Stomach (tissue), 9 donors: ENCODE results near the gene USP10. TPM values are rescaled to one million over a fixed set of nuclear protein-coding genes. Genes with fewer than 3 reads are reported as not detected.

Experiments used
- DNase-seq, 2 donors: peaks; one replicate each; pipeline versions ENCODE4 v3.0.0 to v3.0.0-alpha.2; 2013 to 2019
- H3K27ac ChIP-seq, 5 donors: fragments of 200-600 bp in 4 of 5; sonication (generic) in 4 of 5; one replicate each; pipeline ENCODE4 v1.5.1; 2013 to 2019; ENCODE audit warnings: mild to moderate bottlenecking in 1 of 5, moderate library complexity in 1 of 5
- H3K27me3 ChIP-seq, 3 donors: fragments of 200-600 bp; sonication (generic); one replicate each; pipeline ENCODE4 v1.5.1; 2017 to 2019; ENCODE audit warnings: mixed run types in 1 of 3
- H3K36me3 ChIP-seq, 4 donors: fragments of 200-600 bp; sonication (generic); 1 replicate in 3 of 4; 2 replicates in 1 of 4; pipeline ENCODE4 v1.5.1; 2016 to 2019
- H3K4me1 ChIP-seq, 4 donors: fragments of 200-600 bp; sonication (generic); one replicate each; pipeline ENCODE4 v1.5.1; 2016 to 2019
- H3K4me3 ChIP-seq, 4 donors: fragments of 200-600 bp; sonication (generic) in 3 of 4; one replicate each; pipeline ENCODE4 v1.5.1; 2016 to 2019; ENCODE audit warnings: mild to moderate bottlenecking in 1 of 4
- H3K9me3 ChIP-seq, 4 donors: fragments of 200-600 bp; sonication (generic); one replicate each; pipeline ENCODE4 v1.5.1; 2016 to 2019
- CTCF ChIP-seq, 7 experiments: fragments of 450-650 bp in 4 of 7; fragments of 200-600 bp in 3 of 7; sonication (generic) in 3 of 7; IDR thresholded peaks; one replicate each; pipeline ENCODE4 v1.5.1; 2016 to 2019; ENCODE audit warnings: antibody characterized with exemption in 7 of 7, control low read depth in 2 of 7, mild to moderate bottlenecking in 1 of 7
- EP300 ChIP-seq: sonication (generic); formaldehyde crosslinking; IDR thresholded peaks from one replicate; pipeline ENCODE4 v1.6.1; 2017; ENCODE audit warnings: antibody characterized with exemption
- POLR2A ChIP-seq, 4 donors: fragments of 450-650 bp; IDR thresholded peaks; one replicate each; pipeline ENCODE4 v1.6.1; 2016; ENCODE audit warnings: antibody characterized with exemption in 4 of 4, control low read depth in 2 of 4, mild to moderate bottlenecking in 1 of 4, moderate library complexity in 1 of 4
- POLR2AphosphoS5 ChIP-seq, 3 donors: sonication (generic); formaldehyde crosslinking; IDR thresholded peaks; one replicate each; pipeline ENCODE4 v1.6.1; 2016; ENCODE audit warnings: antibody characterized with exemption in 3 of 3
- WGBS, 5 donors: extraction: QIAGEN DNeasy Blood & Tissue Kit in 3 of 5; methylation state at CpG; one replicate each; pipeline versions ENCODE4 v1.1.5 to v1.1.7; 2013 to 2018; 5-methylcytosine and 5-hydroxymethylcytosine counted together
- intact Hi-C: fragments of 100-400 bp; cut with DNase I; formaldehyde crosslinking; loops from one replicate; pipeline ENCODE4 v1.15.1; 2023; ENCODE audit warnings: low total_unique reads
- polyA plus RNA-seq, 3 donors: library from polyadenylated mRNA; stranded (reverse); fragments of 200-250 nt; gene quantifications; one replicate each; pipeline ENCODE4 v1.2.3, GENCODE V29; 2013
- total RNA-seq, 5 donors: library from RNA; depleted of rRNA; stranded (reverse); fragments of >200 nt; gene quantifications; one replicate each; pipeline versions ENCODE4 v1.1.0 to v1.2.3, GENCODE V29; 2014 to 2016
- donor health status: healthy with polysubstance abuse.
- donor health status: Bipolar disorder and iron deficiency.
- donor health status: healthy.

Gene USP10
- total and polyA plus RNA-seq, 8 donors = 17.1 to 183 (median 44.8) TPM

DNA sequence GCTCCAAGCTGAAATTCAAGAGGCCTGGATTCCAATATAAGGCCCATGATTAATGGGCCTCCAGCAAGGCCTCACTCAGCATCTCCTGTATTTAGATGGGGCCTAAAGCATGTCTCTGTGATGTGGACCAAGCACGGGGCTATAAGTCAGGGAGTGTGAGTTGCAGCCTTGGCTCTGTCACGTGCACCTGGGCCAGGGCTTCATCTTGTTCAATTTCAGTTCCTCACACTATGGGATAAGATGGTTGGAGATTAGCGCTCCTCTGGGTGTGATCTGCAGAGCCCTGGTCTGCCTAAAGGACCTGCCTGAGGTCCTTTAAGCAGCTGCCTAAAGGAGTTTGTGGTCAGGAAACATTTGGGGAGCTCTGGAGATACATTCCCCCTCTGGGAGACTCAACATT, 26.2 kb upstream of the USP10 start:
- H3K27me3 ChIP-seq = no peaks in the 10 kb centered on the region
- no peaks in the 10 kb centered on the region for H3K9me3 ChIP-seq
- WGBS, 5 donors = 90 to 95% (median 92%) methylated on average over 3 of the region's 3 CpGs
- peaks cover 0 to 8% (median 8%) of the 10 kb centered on the region in 4 donors for H3K4me1 ChIP-seq
- H3K4me3 ChIP-seq = no peak overlapping the region
- TF ChIP-seq CTCF (IDR thresholded peaks at IDR 0.05) (no peak), POLR2AphosphoS5 (IDR thresholded peaks at IDR 0.05) (no peak)
- DNase-seq = no peak
- intact Hi-C loops = loop anchor here (5.0 kb wide), 1 partner anchor 54 kb away; no protein-coding TSS in a partner anchor
- no peak overlapping the region for H3K27ac ChIP-seq
- peaks cover 0 to 2% (median under 1%) of the 10 kb centered on the region in 4 donors for H3K36me3 ChIP-seq

DNA sequence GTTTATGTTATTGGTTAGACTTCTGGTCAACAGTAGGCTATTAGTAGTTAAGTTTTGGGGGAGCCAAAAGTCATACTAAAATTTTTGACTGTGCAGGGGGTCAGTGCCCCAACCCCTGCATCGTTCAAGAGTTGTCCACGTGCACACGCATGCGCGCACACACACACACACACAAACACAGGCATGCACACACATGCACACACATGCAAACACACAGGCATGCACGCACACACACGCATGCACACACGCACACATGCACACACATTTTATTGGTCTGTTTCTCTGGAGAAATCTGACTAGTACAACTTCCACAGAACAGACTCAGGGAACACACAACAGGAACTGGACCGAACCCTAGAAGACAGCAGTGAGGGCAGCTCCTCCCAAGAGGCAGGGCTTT, 24.4 kb upstream of the USP10 start:
- Histone ChIP-seq H3K27ac (no peak overlapping the region), H3K27me3 (no peaks in the 10 kb centered on the region), H3K4me3 (no peak overlapping the region), H3K4me1 (peaks cover 0 to 8% (median 8%) of the 10 kb centered on the region in 4 donors), H3K9me3 (no peaks in the 10 kb centered on the region), H3K36me3 (no peaks in the 10 kb centered on the region)
- TF ChIP-seq POLR2A (IDR thresholded peaks at IDR 0.05) (no peak), POLR2AphosphoS5 (IDR thresholded peaks at IDR 0.05) (no peak), CTCF (IDR thresholded peaks at IDR 0.05) (no peak), EP300 (no peak)
- 80 to 97% (median 84%) methylated on average over 9 of the region's 9 CpGs for WGBS, 5 donors
- intact Hi-C loops = no loop called here
- DNase-seq = no peak

GRCh38 chr16:84675884-84676283, 23.9 kb upstream of the USP10 start:
- H3K4me1 ChIP-seq = peaks cover 0 to 8% (median 8%) of the 10 kb centered on the region in 4 donors
- DNase-seq = no peak
- H3K27ac ChIP-seq = no peak overlapping the region
- intact Hi-C loops = no loop called here
- H3K9me3 ChIP-seq = no peaks in the 10 kb centered on the region
- WGBS, 5 donors = 84 to 94% (median 91%) methylated on average over 2 of the region's 2 CpGs
- H3K36me3 ChIP-seq = no peaks in the 10 kb centered on the region
- H3K4me3 ChIP-seq = no peak overlapping the region
- no peaks in the 10 kb centered on the region for H3K27me3 ChIP-seq
- TF ChIP-seq CTCF (IDR thresholded peaks at IDR 0.05) = no peak
- TF ChIP-seq POLR2AphosphoS5 (IDR thresholded peaks at IDR 0.05) = no peak
- TF ChIP-seq POLR2A (IDR thresholded peaks at IDR 0.05) = no peak
- TF ChIP-seq EP300 = no peak

- 72 to 80% (median 72%) methylated on average over 14 of the region's 14 CpGs for WGBS, 5 donors
- Histone ChIP-seq H3K9me3 (no peaks in the 10 kb centered on the region), H3K27ac (no peak overlapping the region), H3K36me3 (no peaks in the 10 kb centered on the region), H3K27me3 (no peaks in the 10 kb centered on the region), H3K4me1 (peaks cover 0 to 7% (median 5%) of the 10 kb centered on the region in 4 donors), H3K4me3 (no peak overlapping the region)
- TF ChIP-seq CTCF (IDR thresholded peaks at IDR 0.05) = no peak
- no peak for TF ChIP-seq POLR2AphosphoS5 (IDR thresholded peaks at IDR 0.05)
- TF ChIP-seq POLR2A (IDR thresholded peaks at IDR 0.05) = no peak
- no peak for TF ChIP-seq EP300
- intact Hi-C loops = no loop called here
- no peak for DNase-seq
These were observed 22.6 kb upstream of the USP10 start for GRCh38 chr16:84677017-84677803.
